Stimulated activated CD8-positive, alpha-beta memory T cell treated with anti-CD3 and anti-CD28 coated beads, Interleukin-12 subunit alpha, Interleukin-12 subunit beta, amount 100 ng/mL, for 4 hours (primary cell): ENCODE data around the gene AP5B1.
"Not testable (repeated sequence)": the region's sequence is repeated elsewhere in the genome, so short reads cannot be mapped to it uniquely, and the experiment has no call there.

ENCODE experiments used
- DNase-seq: peaks from one replicate; pipeline ENCODE4 v3.0.0-alpha.2; 2020; ENCODE audit warnings: low read depth

The AP5B1 gene

GRCh38 chr11:65767406-65767805, 13.4 kb downstream of the AP5B1 start:
- no peak for DNase-seq

DNA sequence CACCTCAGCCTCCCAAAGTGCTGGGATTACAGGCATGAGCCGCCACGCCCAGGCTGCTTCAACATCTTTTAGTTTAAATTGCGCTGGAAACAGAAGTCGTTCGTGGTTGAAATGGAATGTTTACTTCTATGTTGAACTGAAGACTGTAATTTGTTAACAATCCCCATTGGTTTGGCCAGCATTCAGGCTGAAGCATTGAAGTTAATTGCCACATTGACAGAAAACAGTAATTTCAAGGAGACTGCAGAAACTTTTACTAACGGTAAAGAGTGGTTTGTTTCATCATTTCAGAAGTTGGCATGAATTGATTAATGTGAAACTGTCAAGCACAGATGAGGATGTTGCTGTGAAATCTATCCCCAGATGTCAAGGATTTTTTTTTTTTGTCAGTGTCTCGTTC, 14.2 kb downstream of the AP5B1 start:
- DNase-seq: no peak

- no peak for DNase-seq
Measured at GRCh38 chr11:65764434-65764833, 16.3 kb downstream of the AP5B1 start.

- not testable (repeated sequence) for DNase-seq
Measured at GRCh38 chr11:65762816-65763215, 18.0 kb downstream of the AP5B1 start.

DNA sequence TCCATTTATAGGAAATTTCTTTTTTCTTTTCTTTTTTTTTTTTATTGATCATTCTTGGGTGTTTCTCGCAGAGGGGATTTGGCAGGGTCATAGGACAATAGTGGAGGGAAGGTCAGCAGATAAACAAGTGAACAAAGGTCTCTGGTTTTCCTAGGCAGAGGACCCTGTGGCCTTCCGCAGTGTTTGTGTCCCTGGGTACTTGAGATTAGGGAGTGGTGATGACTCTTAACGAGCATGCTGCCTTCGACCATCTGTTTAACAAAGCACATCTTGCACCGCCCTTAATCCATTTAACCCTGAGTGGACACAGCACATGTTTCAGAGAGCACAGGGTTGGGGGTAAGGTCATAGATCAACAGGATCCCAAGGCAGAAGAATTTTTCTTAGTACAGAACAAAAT, 18.6 kb downstream of the AP5B1 start:
- not testable (repeated sequence) for DNase-seq

DNA sequence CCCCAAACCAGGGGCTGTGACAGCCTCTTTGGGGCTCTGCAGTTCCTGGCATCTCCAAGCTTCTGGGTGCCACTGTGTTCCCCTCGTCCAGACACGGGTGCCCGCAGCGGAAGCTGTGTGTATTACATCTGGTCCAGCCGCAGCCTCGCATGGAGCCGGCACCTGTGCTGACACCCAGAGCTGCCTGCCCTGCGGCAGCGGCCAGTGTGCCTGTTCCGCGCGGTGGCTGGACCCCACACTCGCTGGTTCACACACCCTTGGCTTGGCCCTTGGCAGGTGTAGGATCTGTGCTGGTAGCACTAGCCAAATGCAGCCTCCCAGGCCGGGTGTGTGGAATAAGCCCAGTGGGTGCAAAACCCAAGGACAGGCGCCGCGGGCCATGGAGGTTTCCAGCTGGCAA, 35.7 kb downstream of the AP5B1 start:
- no peak for DNase-seq

DNA sequence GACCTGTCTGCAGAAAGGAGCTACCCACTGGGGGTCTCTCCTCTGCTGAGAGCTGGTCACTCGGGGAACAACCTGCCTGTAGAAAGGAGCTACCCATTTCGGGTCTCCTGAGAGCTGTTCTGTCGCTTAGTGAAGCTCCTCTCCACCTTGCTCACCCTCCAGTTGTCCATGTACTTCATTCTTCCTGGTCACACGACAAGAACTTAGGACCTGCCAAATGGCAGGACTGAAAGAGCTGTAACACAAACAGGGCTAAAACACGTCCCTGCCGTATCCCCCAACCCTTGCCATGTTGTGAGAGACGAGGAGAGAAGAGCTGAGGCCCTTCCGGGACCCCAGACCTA, 36.1 kb downstream of the AP5B1 start:
- DNase-seq: no peak

DNA sequence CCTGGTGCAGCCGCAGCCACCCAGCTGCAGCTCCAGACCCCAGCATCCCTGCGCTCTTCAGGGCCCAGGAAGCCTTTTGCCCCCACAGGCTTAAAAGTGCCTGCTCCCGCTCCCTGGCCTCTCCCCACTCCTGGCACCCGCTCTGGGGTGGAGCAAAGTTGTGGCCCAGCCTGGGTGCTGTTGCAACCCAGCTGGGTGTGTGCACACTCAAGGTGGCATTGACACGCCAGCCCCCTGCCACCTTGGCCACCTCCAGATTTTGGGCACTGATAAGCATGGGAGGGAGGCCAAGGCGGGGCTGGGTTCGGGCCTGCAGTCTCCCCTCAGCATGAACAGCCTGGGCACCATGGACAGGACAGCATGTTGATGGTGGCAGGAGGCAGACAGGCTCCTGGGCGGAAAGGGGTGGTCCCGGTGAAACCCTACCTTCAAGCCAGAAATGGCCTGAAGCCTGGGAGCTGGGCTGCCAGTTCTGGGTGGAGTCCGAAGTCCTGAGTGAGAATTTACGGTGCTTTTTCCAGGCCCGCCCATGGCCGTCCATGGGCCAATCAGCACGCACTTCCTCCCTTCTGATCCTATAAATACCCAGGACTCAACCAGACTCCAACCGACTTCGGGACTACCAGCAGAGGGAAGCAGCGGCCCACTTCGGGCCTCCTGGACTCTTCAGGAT, 36.6 kb downstream of the AP5B1 start:
- DNase-seq: no peak

- no peak for DNase-seq
Measured at GRCh38 chr11:65743681-65744025, 37.1 kb downstream of the AP5B1 start.

GRCh38 chr11:65742353-65742752, 38.4 kb downstream of the AP5B1 start:
- no peak for DNase-seq

DNA sequence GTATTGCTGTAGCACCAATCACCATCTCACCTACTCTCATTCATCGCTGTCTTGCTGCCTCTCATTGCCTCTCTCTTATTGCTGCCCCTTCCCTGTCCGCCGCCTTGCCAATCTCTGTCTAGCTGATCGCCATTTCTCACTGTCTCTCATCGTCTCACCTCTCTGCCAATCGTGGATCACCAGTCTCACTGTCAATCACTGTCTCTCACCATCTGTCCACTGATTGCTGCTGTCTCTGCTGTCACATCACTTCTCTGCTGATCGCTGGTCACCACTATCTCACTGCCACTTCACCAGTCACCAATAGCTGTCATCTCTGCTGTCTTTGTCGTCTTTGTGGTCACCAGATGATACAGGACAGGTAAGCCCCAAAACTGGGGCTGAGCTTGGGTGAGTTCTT, 39.6 kb downstream of the AP5B1 start:
- DNase-seq: no peak

- DNase-seq: no peak
Measured at GRCh38 chr11:65739022-65739421, 41.8 kb downstream of the AP5B1 start.

DNA sequence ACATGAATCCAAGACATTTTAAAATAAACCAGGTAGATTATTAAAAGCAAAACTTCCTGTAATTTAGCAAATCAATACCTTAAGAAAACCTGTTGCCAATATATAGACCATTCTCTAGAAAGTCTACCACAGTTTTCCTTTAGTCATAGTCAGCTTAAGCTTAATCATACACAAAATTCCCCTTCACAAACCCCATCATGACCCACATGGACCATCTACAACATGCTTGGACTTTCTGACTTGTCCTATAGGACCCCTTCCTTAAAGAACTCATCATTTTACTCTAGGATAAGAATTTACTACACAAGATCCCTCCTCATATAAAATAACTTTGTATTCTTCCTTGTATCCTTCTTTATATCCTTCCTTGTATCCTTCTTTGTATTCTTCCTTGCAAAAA, 44.0 kb downstream of the AP5B1 start:
- DNase-seq: no peak

DNA sequence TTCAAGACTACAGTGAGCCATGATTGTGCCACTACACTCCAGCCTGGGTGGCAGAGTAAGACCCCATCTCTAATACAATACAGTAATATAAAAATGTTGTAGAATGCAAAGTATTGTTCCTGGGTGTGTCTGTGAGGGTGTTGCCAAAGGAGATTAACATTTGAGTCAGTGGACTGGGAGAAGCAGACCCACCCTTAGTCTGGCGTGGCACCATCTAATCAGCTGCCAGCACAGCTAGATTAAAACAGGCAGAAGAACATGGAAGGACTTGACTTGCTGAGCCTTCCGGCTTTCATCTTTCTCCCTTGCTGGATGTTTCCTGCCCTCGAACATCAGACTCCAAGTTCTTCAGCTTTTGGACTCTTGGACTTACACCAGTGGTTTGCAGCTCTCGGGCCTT, 45.7 kb downstream of the AP5B1 start:
- not testable (repeated sequence) for DNase-seq

- no peak for DNase-seq
Measured at GRCh38 chr11:65730461-65730860, 50.3 kb downstream of the AP5B1 start.

DNA sequence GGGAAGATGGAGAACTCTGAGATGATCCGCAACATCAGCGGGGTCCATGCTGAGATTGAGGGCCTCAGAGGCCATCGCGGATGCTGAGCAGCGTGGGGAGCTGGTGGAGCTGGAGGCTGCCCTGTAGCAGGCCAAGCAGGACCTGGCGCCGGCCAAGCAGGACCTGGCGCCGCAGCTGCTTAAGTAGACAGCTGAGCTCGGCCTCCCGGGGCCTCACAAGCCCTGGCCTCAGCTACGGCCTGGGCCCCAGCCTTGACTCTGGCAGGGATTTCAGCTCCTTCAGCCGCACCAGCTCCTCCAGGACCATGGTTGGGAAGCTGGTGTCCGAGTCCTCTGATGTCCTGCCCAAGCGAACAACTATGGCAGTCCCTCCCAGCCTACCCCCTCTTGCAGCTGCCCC, 52.9 kb downstream of the AP5B1 start:
- no peak for DNase-seq

DNA sequence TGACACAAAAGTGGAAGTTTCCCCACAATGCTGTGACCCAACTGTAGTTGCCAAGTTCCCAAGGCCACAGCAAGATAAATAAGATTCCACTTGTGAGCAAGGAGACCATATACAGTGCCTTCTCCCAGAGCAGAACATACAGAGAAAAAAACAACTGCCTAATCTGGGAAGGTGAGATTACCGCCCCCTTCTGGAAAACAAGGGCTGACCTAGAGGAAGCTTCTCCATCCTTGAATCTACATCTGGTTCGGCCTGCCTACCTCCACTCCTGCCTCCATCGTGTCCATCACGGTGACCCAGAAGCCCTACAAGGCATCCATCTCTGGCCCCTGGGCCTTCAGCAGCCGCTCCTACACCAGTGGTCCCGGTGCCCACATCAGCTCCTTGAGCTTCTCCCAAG, 54.1 kb downstream of the AP5B1 start:
- no peak for DNase-seq
